HCT116 (cell line): ENCODE data around the gene DIPK2B. TPM values are rescaled to one million over a fixed set of nuclear protein-coding genes. Genes with fewer than 3 reads are reported as not detected.

ENCODE experiments used
- ATAC-seq: fragments of 200-7000 bp; cut with Tn5 transposase; 2 replicates; pipeline ENCODE4 v1.9.1; 2020; ENCODE audit warnings: mild to moderate bottlenecking, moderate library complexity
- BruUV-seq: library from RNA; stranded (reverse); fragments of 400-500 nt; replicated peaks from 2 replicates; lab custom pipeline; 2021; lab: Mats Ljungman, UMichigan
- CTCF ChIA-PET: fragments of 300-600 bp; sonication (Branson Sonifier 250); formaldehyde crosslinking; loops from one replicate; lab custom pipeline; 2021; ENCODE audit warnings: antibody characterized with exemption; lab: Charles Lee
- POLR2A ChIA-PET: fragments of 300-600, 350-600 bp; sonication (Branson Sonifier 250); formaldehyde crosslinking; loops from one replicate; lab custom pipeline; 2021; ENCODE audit warnings: antibody characterized with exemption; lab: Charles Lee
- RAD21 ChIA-PET, 2 experiments: fragments of 300-600 bp; sonication (Branson Sonifier 250); formaldehyde crosslinking; loops; one replicate each; lab custom pipeline; 2023; ENCODE audit warnings: low total read pairs in 2 of 2; ENCODE audit not compliant: uncharacterized antibody in 2 of 2, unreplicated experiment in 2 of 2, low non-redundant PET in 1 of 2; lab: Charles Lee
- DNase-seq: peaks from one replicate; pipeline ENCODE4 v3.0.0-alpha.2; 2010; ENCODE audit warnings: low read depth, low spot score
- H2AFZ ChIP-seq: fragments of 200-600 bp; shearing (Covaris generic), sonication (generic); 2 replicates; pipeline ENCODE4 v1.6.1; 2017; ENCODE audit warnings: low read depth, mixed run types, mixed read lengths, antibody characterized with exemption, low read length; ENCODE audit not compliant: poor library complexity, severe bottlenecking
- H3K27ac ChIP-seq: 2 replicates; pipeline ENCODE4 v1.5.1; 2012; ENCODE audit warnings: low read depth, low read length
- H3K27me3 ChIP-seq: fragments of 200-600 bp; sonication (generic); 2 replicates; pipeline ENCODE4 v1.6.1; 2016; ENCODE audit warnings: mixed run types, low read length, mixed read lengths; ENCODE audit not compliant: insufficient read depth
- H3K36me3 ChIP-seq, 2 experiments: fragments of 200-500 bp in 1 of 2; fragments of 200-600 bp in 1 of 2; sonication (Bioruptor generic) in 1 of 2; sonication (generic) in 1 of 2; 2 replicates each; pipeline versions ENCODE4 v1.5.1 to v1.6.1; 2014 to 2016; ENCODE audit warnings: low read length in 2 of 2, inconsistent platforms in 1 of 2, mixed read lengths in 1 of 2, mixed run types in 1 of 2; ENCODE audit not compliant: insufficient read depth in 2 of 2, control insufficient read depth in 1 of 2
- H3K4me1 ChIP-seq, 2 experiments: fragments of 200-600 bp in 1 of 2; sonication (generic) in 1 of 2; 2 replicates each; pipeline versions ENCODE4 v1.5.1 to v1.6.1; 2012 to 2017; ENCODE audit warnings: low read length in 2 of 2, inconsistent platforms in 1 of 2, mild to moderate bottlenecking in 1 of 2, mixed read lengths in 1 of 2, mixed run types in 1 of 2, moderate library complexity in 1 of 2; ENCODE audit not compliant: insufficient read depth in 2 of 2, control insufficient read depth in 1 of 2
- H3K4me2 ChIP-seq: fragments of 200-600 bp; sonication (generic); 2 replicates; pipeline ENCODE4 v1.6.1; 2017; ENCODE audit warnings: mixed run types, low read length, mixed read lengths
- H3K4me3 ChIP-seq, 2 experiments: fragments of 200-600 bp in 1 of 2; sonication (generic) in 1 of 2; replicated peaks in 1 of 2; 2 replicates each; pipeline ENCODE4 v1.5.1; 2011 to 2016; ENCODE audit warnings: low read length in 2 of 2, control low read depth in 1 of 2, low read depth in 1 of 2, mild to moderate bottlenecking in 1 of 2, mixed read lengths in 1 of 2, mixed run types in 1 of 2
- H3K79me2 ChIP-seq: fragments of 200-600 bp; sonication (generic); 2 replicates; pipeline ENCODE4 v1.6.1; 2017; ENCODE audit warnings: mild to moderate bottlenecking, mixed run types, low read length, moderate library complexity, mixed read lengths; ENCODE audit not compliant: insufficient read depth
- H3K9ac ChIP-seq: fragments of 200-600 bp; sonication (generic); 2 replicates; pipeline ENCODE4 v1.6.1; 2016; ENCODE audit warnings: low read length, mixed read lengths
- H3K9me2 ChIP-seq: fragments of 200-600 bp; sonication (generic), shearing (Covaris generic); 2 replicates; pipeline ENCODE4 v1.6.1; 2017; ENCODE audit warnings: mixed run types, mild to moderate bottlenecking, moderate library complexity; ENCODE audit not compliant: insufficient read depth
- H3K9me3 ChIP-seq, 2 experiments: fragments of 200-500 bp in 1 of 2; fragments of 200-600 bp in 1 of 2; sonication (Bioruptor generic) in 1 of 2; sonication (generic) in 1 of 2; 2 replicates each; pipeline ENCODE4 v1.6.1; 2014 to 2017; ENCODE audit warnings: low read length in 2 of 2, mixed read lengths in 2 of 2, inconsistent platforms in 1 of 2, low read depth in 1 of 2, mild to moderate bottlenecking in 1 of 2, mixed run types in 1 of 2, moderate library complexity in 1 of 2; ENCODE audit not compliant: control insufficient read depth in 1 of 2, insufficient read depth in 1 of 2
- H4K20me1 ChIP-seq: fragments of 200-600 bp; sonication (generic), shearing (Covaris generic); 2 replicates; pipeline ENCODE4 v1.6.1; 2017; ENCODE audit warnings: mixed run types, mild to moderate bottlenecking, moderate library complexity; ENCODE audit not compliant: insufficient read depth
- ATF3 ChIP-seq: IDR thresholded peaks from 2 replicates; pipeline ENCODE4 v1.6.1; 2012
- CEBPB ChIP-seq: IDR thresholded peaks from 2 replicates; pipeline ENCODE4 v1.6.1; 2012; ENCODE audit warnings: low read depth
- CTCF ChIP-seq, 3 experiments: fragments of 200-600 bp in 1 of 3; sonication (generic) in 1 of 3; IDR thresholded peaks in 2 of 3; conservative IDR thresholded peaks in 1 of 3; 2 replicates each; pipeline ENCODE4 v1.5.1; 2012 to 2017; ENCODE audit warnings: low read depth in 2 of 3, low read length in 2 of 3, antibody characterized with exemption in 1 of 3, borderline replicate concordance in 1 of 3, control low read depth in 1 of 3, mild to moderate bottlenecking in 1 of 3, mixed read lengths in 1 of 3, mixed run types in 1 of 3, moderate library complexity in 1 of 3; ENCODE audit not compliant: insufficient read depth in 1 of 3
- EGR1 ChIP-seq: IDR thresholded peaks from 2 replicates; pipeline ENCODE4 v1.6.1; 2012; ENCODE audit warnings: low read depth
- ELF1 ChIP-seq: IDR thresholded peaks from 2 replicates; pipeline ENCODE4 v1.6.1; 2012; ENCODE audit warnings: low read depth, borderline replicate concordance
- EZH2phosphoT487 ChIP-seq: fragments of 200-600 bp; IDR thresholded peaks from 2 replicates; pipeline ENCODE4 v1.6.1; 2018; ENCODE audit warnings: antibody characterized with exemption, borderline replicate concordance
- FOSL1 ChIP-seq: IDR thresholded peaks from 2 replicates; pipeline ENCODE4 v1.6.1; 2012; ENCODE audit warnings: low read depth
- JUND ChIP-seq: IDR thresholded peaks from 2 replicates; pipeline ENCODE4 v1.6.1; 2012
- MAX ChIP-seq: IDR thresholded peaks from 2 replicates; pipeline ENCODE4 v1.6.1; 2012
- POLR2A ChIP-seq: IDR thresholded peaks from 2 replicates; pipeline ENCODE4 v1.7.0; 2011; ENCODE audit warnings: borderline replicate concordance; ENCODE audit not compliant: insufficient read depth, insufficient read length; ENCODE audit errors: extremely low read depth
- POLR2AphosphoS5 ChIP-seq: IDR thresholded peaks from 2 replicates; pipeline ENCODE4 v1.6.1; 2011; ENCODE audit warnings: mild to moderate bottlenecking, low read depth, low read length, moderate library complexity
- RAD21 ChIP-seq: IDR thresholded peaks from 2 replicates; pipeline ENCODE4 v1.6.1; 2012; ENCODE audit warnings: low read depth, mild to moderate bottlenecking
- SIN3A ChIP-seq: IDR thresholded peaks from 2 replicates; pipeline ENCODE4 v1.6.1; 2012; ENCODE audit warnings: low read depth
- SP1 ChIP-seq: IDR thresholded peaks from 2 replicates; pipeline ENCODE4 v1.6.1; 2012; ENCODE audit warnings: low read depth
- TCF7L2 ChIP-seq: IDR thresholded peaks from 2 replicates; pipeline ENCODE4 v1.7.0; 2011; ENCODE audit warnings: borderline replicate concordance, inconsistent platforms; ENCODE audit not compliant: insufficient read depth, insufficient read length; ENCODE audit errors: extremely low read depth
- YY1 ChIP-seq: IDR thresholded peaks from 2 replicates; pipeline ENCODE4 v1.6.1; 2011; ENCODE audit warnings: low read length, low read depth, moderate library complexity, mild to moderate bottlenecking; ENCODE audit not compliant: insufficient replicate concordance; ENCODE audit errors: extremely low read depth
- ZBTB33 ChIP-seq: IDR thresholded peaks from 2 replicates; pipeline ENCODE4 v1.6.1; 2011; ENCODE audit warnings: mild to moderate bottlenecking, low read length, moderate library complexity; ENCODE audit not compliant: insufficient replicate concordance; ENCODE audit errors: extremely low read depth
- ZFX ChIP-seq: fragments of 450-650 bp; IDR thresholded peaks from 2 replicates; pipeline ENCODE4 v1.6.1; 2017
- ZNF274 ChIP-seq: fragments of 200-500 bp; sonication (Bioruptor generic); IDR thresholded peaks from 2 replicates; pipeline ENCODE4 v1.6.1; 2014; ENCODE audit warnings: mild to moderate bottlenecking, low read depth, low read length, inconsistent platforms
- intact Hi-C: fragments of 100-400 bp; cut with micrococcal nuclease; formaldehyde crosslinking; loops from 2 replicates; pipeline ENCODE4 v1.10.0; 2022
- total RNA-seq: library from RNA; stranded (reverse); gene quantifications from one replicate; pipeline ENCODE4 v1.2.1, GENCODE V29; 2021; ENCODE audit not compliant: unreplicated experiment

Gene DIPK2B
- total RNA-seq, 1 experiment from 2014 or later: not detected

- TF ChIP-seq POLR2AphosphoS5 (no peak), JUND (no peak), EZH2phosphoT487 (no peak), CTCF (IDR thresholded peaks at IDR 0.05 in 2 of 3, conservative IDR thresholded peaks at IDR 0.05 in 1 of 3; ENCODE audit: borderline replicate concordance in 1 of 3, insufficient read depth in 1 of 3, low read depth in 2 of 3, low read length in 2 of 3) (no peak), EGR1 (no peak), CEBPB (no peak), FOSL1 (no peak), YY1 (no peak), ATF3 (no peak), SIN3A (no peak), RAD21 (no peak), TCF7L2 (no peak), POLR2A (no peak), ZBTB33 (no peak), ELF1 (no peak), MAX (no peak), SP1 (no peak), ZNF274 (no peak), ZFX (no peak)
- Histone ChIP-seq H3K4me3 (no peak overlapping the region), H3K27ac (no peak overlapping the region), H3K4me1 (no peaks in the 10 kb centered on the region), H3K9ac (no peak overlapping the region), H3K4me2 (no peak overlapping the region), H2AFZ (no peak overlapping the region), H3K27me3 (no peaks in the 10 kb centered on the region), H3K36me3 (no peaks in the 10 kb centered on the region), H4K20me1 (no peaks in the 10 kb centered on the region), H3K9me3 (no peaks in the 10 kb centered on the region), H3K9me2 (no peaks in the 10 kb centered on the region), H3K79me2 (no peaks in the 10 kb centered on the region)
- no TSS peak for BruUV-seq
- DNase-seq (no peak), ATAC-seq (no peak)
- ChIA-PET POLR2A (no interaction called here), CTCF (no interaction called here), RAD21 (no interaction called here)
- intact Hi-C loops: no loop called here
Observed at GRCh38 chrX:45202171-45202570, 1.5 kb upstream of the DIPK2B start.
